ENCODE data around the gene SCP2D1. TPM values are rescaled to one million over a fixed set of nuclear protein-coding genes. Genes with fewer than 3 reads are reported as not detected.

SCP2D1 gene
- total and polyA plus RNA-seq, 2 of the 8 experiments (the other 6 are each of a cell fraction or from before 2014, with no cell fraction given): not detected

- WGBS, 2 experiments (ENCODE audit: extremely low coverage in 1 of 2, insufficient coverage in 1 of 2, insufficient read length in 1 of 2, insufficient replicate concordance in 2 of 2, low coverage in 1 of 2, low lambda C conversion rate in 2 of 2, missing lambda C conversion rate in 1 of 2): 89% methylated on average over 5 of the region's 5 CpGs; no CpG with 5 or more reads in 1 of the 2 experiments
- Histone ChIP-seq H4K5ac (ENCODE audit: insufficient read length, low read depth, low read length) (no peak overlapping the region), H3K4me2 (ENCODE audit: insufficient read depth in 1 of 2, low read depth in 2 of 2, low read length in 2 of 2) (no peak overlapping the region), H3K27me3 (replicated peaks in 1 of 4; ENCODE audit: control insufficient read depth in 3 of 4, extremely low read depth in 1 of 4, insufficient read depth in 3 of 4, low read length in 3 of 4) (no peaks in the 10 kb centered on the region), H3K27ac (ENCODE audit: low read depth, low read length) (no peak overlapping the region), H3K4me3 (ENCODE audit: extremely low read depth in 1 of 4, insufficient read depth in 2 of 4, low read depth in 3 of 4, low read length in 4 of 4) (no peak overlapping the region), H3K79me2 (ENCODE audit: control insufficient read depth in 1 of 2, insufficient read depth in 2 of 2, low read length in 2 of 2) (no peaks in the 10 kb centered on the region), H3K9me3 (ENCODE audit: insufficient read depth in 2 of 2, low read depth in 1 of 2, low read length in 1 of 2) (no peaks in the 10 kb centered on the region; a peak in 1 of 4 replicates), H2BK20ac (ENCODE audit: low read length) (no peak overlapping the region), H3K23ac (ENCODE audit: insufficient read length) (no peak overlapping the region), H4K91ac (replicated peaks; ENCODE audit: insufficient read length, low read length) (no peak overlapping the region), H3K79me1 (ENCODE audit: low read depth, low read length) (no peaks in the 10 kb centered on the region), H3K4ac (replicated peaks; ENCODE audit: insufficient read length, low read depth, low read length) (no peak overlapping the region), H3K56ac (replicated peaks; ENCODE audit: insufficient read length, low read depth, low read length) (no peak overlapping the region), H2AK5ac (ENCODE audit: low read depth, low read length) (no peak overlapping the region), H4K20me1 (replicated peaks in 1 of 2; ENCODE audit: control insufficient read depth in 1 of 2, insufficient read depth in 2 of 2, low read length in 2 of 2) (no peaks in the 10 kb centered on the region), H3K14ac (ENCODE audit: insufficient read length) (no peak overlapping the region), H3K36me3 (ENCODE audit: control insufficient read depth in 2 of 4, insufficient read depth in 4 of 4, low read length in 3 of 4) (no peaks in the 10 kb centered on the region), H2BK5ac (ENCODE audit: low read depth, low read length) (no peak overlapping the region), H2BK12ac (ENCODE audit: low read depth, low read length) (no peak overlapping the region), H2BK120ac (replicated peaks; ENCODE audit: low read depth, low read length) (no peak overlapping the region), H4K8ac (ENCODE audit: extremely low read depth, insufficient read depth, low read length) (no peak overlapping the region), H3K4me1 (replicated peaks in 1 of 4; ENCODE audit: control insufficient read depth in 3 of 4, insufficient read depth in 4 of 4, low read length in 3 of 4) (no peaks in the 10 kb centered on the region), H2AFZ (ENCODE audit: low read length) (no peak overlapping the region), H3K23me2 (ENCODE audit: low read depth, low read length) (no peaks in the 10 kb centered on the region), H3K18ac (ENCODE audit: extremely low read depth, low read length) (no peak overlapping the region), H3K9ac (replicated peaks in 1 of 4; ENCODE audit: extremely low read depth in 1 of 4, low read depth in 3 of 4, low read length in 3 of 4) (no peak overlapping the region), H2BK15ac (ENCODE audit: low read length) (no peak overlapping the region)
- TF ChIP-seq NANOG (IDR thresholded peaks at IDR 0.05; ENCODE audit: insufficient read depth, low read depth, low read length, poor library complexity, severe bottlenecking) (no peak), SRF (IDR thresholded peaks at IDR 0.05; ENCODE audit: low read depth, low read length) (no peak), CTCF (IDR thresholded peaks at IDR 0.05; ENCODE audit: control extremely low read depth in 1 of 3, insufficient read depth in 1 of 3, low read depth in 1 of 3, low read length in 3 of 3) (no peak), POLR2A (IDR thresholded peaks at IDR 0.05; ENCODE audit: control extremely low read depth in 1 of 2, low read depth in 2 of 2, low read length in 2 of 2) (no peak), EZH2 (IDR thresholded peaks at IDR 0.05; ENCODE audit: low read depth, low read length, severe bottlenecking) (no peak)
- no peak for DNase-seq (ENCODE audit: low read depth in 1 of 2, low spot score in 2 of 2)
- CTCF ChIA-PET (ENCODE audit: partially characterized antibody): interaction anchor here (0.5 to 0.8 kb wide), 2 partner anchors 21 to 638 kb away, joined by 3 to 6 read pairs; no protein-coding TSS in a partner anchor
- FAIRE-seq: no peak
- POLR2A ChIA-PET (ENCODE audit: partially characterized antibody): no interaction called here
Observed at GRCh38 chr20:18783385-18783959, 30.1 kb upstream of the SCP2D1 start.
